DMS153 treated with DMSO at 0.1 percent for 48 hours (cell line): ENCODE measurements around the gene PTPRE.

Experiments
- DNase-seq: peaks from one replicate; lab custom pipeline; 2025; ENCODE audit not compliant: unreplicated experiment; lab: John Stamatoyannopoulos, UW

Gene PTPRE

DNA sequence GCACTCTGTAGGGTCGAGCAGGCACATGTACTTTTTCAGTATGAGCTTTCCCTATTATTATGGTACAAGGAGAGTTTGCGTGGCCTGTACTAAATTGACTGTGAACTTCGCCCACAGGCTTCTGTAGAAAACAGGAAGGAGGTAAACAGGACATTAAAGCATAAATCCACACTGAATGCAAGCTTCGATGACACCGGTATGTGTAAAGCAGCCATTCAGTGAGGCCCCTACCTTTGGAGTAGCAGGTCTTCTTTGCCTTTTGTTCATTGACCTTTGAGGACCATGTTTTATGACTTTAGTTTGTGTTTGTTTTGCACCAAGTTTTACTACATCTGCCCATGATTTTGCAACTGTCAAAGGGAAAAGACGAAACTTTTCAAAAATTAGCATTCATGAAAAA, 204.8 kb downstream of the PTPRE start:
- DNase-seq, result no peak

GRCh38 chr10:128113026-128113425, 206.1 kb downstream of the PTPRE start:
- no peak for DNase-seq

DNA sequence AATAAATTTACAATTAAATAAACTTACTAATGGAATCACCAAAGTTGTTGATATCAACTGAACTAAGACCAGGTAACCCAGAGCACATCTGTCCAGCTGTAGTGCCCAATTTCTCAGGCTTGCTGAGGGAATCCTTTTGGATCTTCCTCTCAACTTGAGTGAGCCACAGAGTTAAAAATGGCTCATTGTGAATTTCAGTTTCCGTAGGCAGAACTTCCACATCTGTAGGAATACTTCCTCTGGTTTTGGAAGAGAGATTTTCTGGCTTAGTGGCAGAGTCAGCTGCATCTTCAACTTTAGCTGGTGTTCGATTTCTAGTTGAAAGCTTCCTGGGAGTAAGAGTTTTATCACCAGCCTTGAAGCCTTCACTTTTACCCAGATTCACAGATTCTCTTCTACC, 208.0 kb downstream of the PTPRE start:
- no peak for DNase-seq

- no peak for DNase-seq
These were observed 208.5 kb downstream of the PTPRE start for GRCh38 chr10:128115356-128115755.

DNA sequence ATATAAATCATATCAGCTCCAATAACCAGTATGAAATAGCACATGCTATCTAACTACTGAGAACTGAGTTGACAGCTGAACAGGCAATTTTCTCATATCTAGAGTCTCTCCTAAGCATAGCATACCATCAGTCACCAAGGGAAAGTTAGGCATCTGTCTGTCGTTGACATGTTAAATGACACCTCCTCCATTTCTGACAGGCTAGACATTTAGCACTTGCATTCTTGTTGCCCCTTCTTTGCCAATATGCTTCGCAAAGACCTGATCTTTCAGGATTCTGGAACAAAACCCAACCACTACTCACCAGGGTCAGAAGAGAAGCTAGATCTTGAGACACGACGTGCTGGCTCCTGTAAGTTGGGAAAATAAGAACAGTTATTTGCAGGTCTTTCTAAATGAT, 209.3 kb downstream of the PTPRE start:
- DNase-seq, result no peak

DNA sequence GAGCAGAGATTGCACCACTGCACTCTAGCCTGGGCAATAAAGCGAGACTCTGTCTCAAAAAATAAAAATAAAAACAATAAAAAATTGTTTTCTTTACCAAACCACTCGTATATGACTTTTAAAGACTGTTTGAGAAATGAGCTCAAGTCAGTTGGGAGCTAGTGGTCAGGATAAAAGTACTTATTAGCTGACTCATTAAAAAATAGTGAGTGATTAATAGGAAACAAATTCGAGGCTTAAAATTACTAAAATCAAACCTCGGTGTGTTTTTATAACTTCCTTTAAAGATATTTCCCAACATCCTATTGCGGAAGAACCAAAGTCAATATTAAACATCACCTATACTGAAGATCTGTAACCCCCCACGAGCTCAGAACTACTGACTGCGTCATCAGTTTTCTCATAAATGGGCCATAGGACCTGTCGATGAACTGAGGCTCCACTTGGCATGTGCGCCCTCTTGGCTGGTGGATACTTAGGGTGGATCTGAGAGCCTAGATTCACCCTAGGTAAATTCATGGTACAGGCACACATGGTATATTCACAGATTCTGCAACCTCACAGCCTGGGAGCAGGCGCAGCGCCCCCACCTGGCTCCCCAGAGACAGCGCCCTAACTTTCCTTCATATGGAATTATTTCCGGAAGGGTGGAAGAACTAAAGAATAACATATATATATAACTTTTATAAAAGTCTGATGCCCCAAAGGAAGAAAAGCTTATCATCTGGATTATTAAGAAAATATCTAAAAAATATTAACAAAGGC, 210.1 kb downstream of the PTPRE start:
- no peak for DNase-seq

GRCh38 chr10:128121750-128122412, 215.0 kb downstream of the PTPRE start:
- DNase-seq, result no peak

DNA sequence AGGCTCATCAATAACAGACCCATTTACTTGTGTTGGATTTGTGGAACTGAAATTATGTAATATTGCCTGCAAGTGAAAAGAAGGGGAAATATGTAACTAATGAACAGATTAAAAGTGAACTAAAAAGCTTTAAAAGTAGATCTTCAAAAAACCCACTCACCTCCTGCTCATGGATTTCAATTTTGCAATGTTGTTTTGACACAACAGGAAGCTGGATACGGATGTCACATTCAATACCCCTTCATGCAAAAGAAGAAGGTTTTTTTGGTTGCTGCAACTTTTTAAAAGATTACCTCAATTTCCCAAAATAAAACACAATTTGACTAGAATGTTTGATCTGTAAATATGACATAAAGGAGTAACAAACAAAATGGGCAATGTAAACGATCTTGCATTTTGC, 216.0 kb downstream of the PTPRE start:
- no peak for DNase-seq

- no peak for DNase-seq
These were observed 216.9 kb downstream of the PTPRE start for GRCh38 chr10:128123846-128124245.

GRCh38 chr10:128124813-128125403, 218.0 kb downstream of the PTPRE start:
- no peak for DNase-seq

- no peak for DNase-seq
These were observed 218.6 kb downstream of the PTPRE start for GRCh38 chr10:128125416-128125943.

- DNase-seq, result peak; percentile 73
These were observed 219.3 kb downstream of the PTPRE start, which contains the start of gene MKI67 for GRCh38 chr10:128125944-128126764. Gene MKI67, minus strand, starts transcription at chr10:128126423. Its CDS starts 756 bp downstream, at chr10:128125667.

DNA sequence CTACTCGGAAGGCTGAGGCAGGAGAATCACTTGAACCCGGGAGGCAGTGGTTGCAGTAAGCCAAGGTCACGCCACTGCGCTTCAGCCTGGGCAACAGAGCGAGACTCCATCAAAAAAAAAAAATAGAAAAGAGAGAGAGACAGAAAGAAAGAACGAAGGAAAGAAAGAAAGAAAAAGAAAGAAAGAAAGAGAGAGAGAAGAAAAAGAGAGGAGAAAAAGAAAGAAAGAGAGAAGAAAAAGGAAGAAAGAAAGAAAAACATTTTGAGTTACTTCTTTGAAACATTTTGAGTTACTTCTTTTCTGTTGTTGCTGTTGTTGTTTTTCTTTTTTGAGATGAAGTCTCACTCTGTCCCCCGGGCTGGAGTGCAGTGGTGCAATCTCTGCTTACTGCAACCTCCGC, 221.7 kb downstream of the PTPRE start:
- DNase-seq, result no peak

DNA sequence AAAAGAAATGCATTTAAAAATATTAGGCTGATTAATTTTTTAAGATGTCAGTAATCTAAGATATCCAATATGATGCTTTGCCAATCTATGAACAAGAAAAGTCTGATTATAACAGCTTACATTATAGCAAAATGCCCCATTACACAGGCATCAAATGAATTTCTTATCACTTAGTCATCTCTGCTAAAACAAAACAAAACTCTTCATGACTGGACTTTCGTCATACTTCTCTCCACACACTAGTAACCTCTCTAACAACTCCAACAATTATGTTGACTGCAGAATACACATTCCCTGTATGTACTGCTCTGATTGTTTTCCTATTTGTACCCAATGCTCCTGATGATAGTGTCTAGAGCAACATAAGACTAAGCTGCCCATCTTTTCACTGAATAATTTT, 223.1 kb downstream of the PTPRE start:
- DNase-seq, result no peak
